Suppressor macrophage (primary cell): Measurements from ENCODE around the gene PRKCB.
A peak's percentile ranks its signal among the peaks of the same experiment; 100 is the strongest.

Experiments
- DNase-seq, 4 experiments: peaks; one replicate each; pipeline ENCODE4 v3.0.0-alpha.2; 2020 to 2022

PRKCB gene

GRCh38 chr16:23866621-23867020 lies 30.8 kb downstream of the PRKCB start:
- DNase-seq = no peak

GRCh38 chr16:23867566-23867965 lies 31.8 kb downstream of the PRKCB start:
- no peak for DNase-seq

- peak in 3 of 4 experiments; percentile 25 to 63 (median 58) for DNase-seq
Observed at GRCh38 chr16:23868136-23868535, 32.4 kb downstream of the PRKCB start.

- DNase-seq = peak in 3 of 4 experiments; percentile 49 to 58 (median 55)
Observed at GRCh38 chr16:23869052-23869451, 33.3 kb downstream of the PRKCB start.

GRCh38 chr16:23871924-23872323 lies 36.1 kb downstream of the PRKCB start:
- no peak for DNase-seq

- DNase-seq = peak in 1 of 4 experiments; percentile 41
Observed at GRCh38 chr16:23874613-23875294, 39.0 kb downstream of the PRKCB start.

GRCh38 chr16:23876256-23876896 lies 40.6 kb downstream of the PRKCB start:
- no peak for DNase-seq

- no peak for DNase-seq
Observed at GRCh38 chr16:23877107-23878070, 41.6 kb downstream of the PRKCB start.

- DNase-seq = no peak
Observed at GRCh38 chr16:23879735-23880373, 44.1 kb downstream of the PRKCB start.

- no peak for DNase-seq
Observed at GRCh38 chr16:23889189-23889588, 53.4 kb downstream of the PRKCB start.

GRCh38 chr16:23893986-23894385 lies 58.2 kb downstream of the PRKCB start:
- DNase-seq = peak in 3 of 4 experiments; percentile 29 to 53 (median 37)

GRCh38 chr16:23895052-23895451 lies 59.3 kb downstream of the PRKCB start:
- DNase-seq = no peak

GRCh38 chr16:23896832-23897821 lies 61.3 kb downstream of the PRKCB start:
- DNase-seq = no peak

GRCh38 chr16:23898682-23899430 lies 63.1 kb downstream of the PRKCB start:
- DNase-seq = no peak

GRCh38 chr16:23899869-23900268 lies 64.1 kb downstream of the PRKCB start:
- no peak for DNase-seq

GRCh38 chr16:23900480-23901177 lies 64.8 kb downstream of the PRKCB start:
- no peak for DNase-seq

- DNase-seq = peak; percentile 35 to 44 (median 40)
Observed at GRCh38 chr16:23901178-23902033, 65.6 kb downstream of the PRKCB start.

- DNase-seq = no peak
Observed at GRCh38 chr16:23902034-23902747, 66.4 kb downstream of the PRKCB start.
